Measurements from ENCODE around the gene RIOK2. TPM values are rescaled to one million over a fixed set of nuclear protein-coding genes. Genes with fewer than 3 reads are reported as not detected.
"Not testable (repeated sequence)": the region's sequence is repeated elsewhere in the genome, so short reads cannot be mapped to it uniquely, and the experiment has no call there.

RIOK2 gene
- polyA plus RNA-seq, 4 donors, result 41.2 to 51.2 (median 45.6) TPM

GRCh38 chr5:97171703-97172102 lies 11.3 kb downstream of the RIOK2 start:
- DNase-seq (ENCODE audit: low read depth in 4 of 4, low spot score in 3 of 4), result no peak

- no peak for DNase-seq (ENCODE audit: low read depth in 4 of 4, low spot score in 3 of 4)
These were observed 15.6 kb downstream of the RIOK2 start for GRCh38 chr5:97167435-97167834.

- no peak for DNase-seq (ENCODE audit: low read depth in 4 of 4, low spot score in 3 of 4)
These were observed 17.3 kb downstream of the RIOK2 start for GRCh38 chr5:97165726-97166125.

GRCh38 chr5:97164846-97165245 lies 18.2 kb downstream of the RIOK2 start:
- DNase-seq (ENCODE audit: low read depth in 4 of 4, low spot score in 3 of 4), result no peak

- DNase-seq (ENCODE audit: low read depth in 4 of 4, low spot score in 3 of 4), result no peak
These were observed 19.2 kb downstream of the RIOK2 start for GRCh38 chr5:97163790-97164285.

- no peak for DNase-seq (ENCODE audit: low read depth in 4 of 4, low spot score in 3 of 4)
These were observed 19.7 kb downstream of the RIOK2 start for GRCh38 chr5:97163360-97163764.

- DNase-seq (ENCODE audit: low read depth in 4 of 4, low spot score in 3 of 4), result peak; percentile 63 to 73 (median 67)
These were observed 21.0 kb downstream of the RIOK2 start for GRCh38 chr5:97162045-97162444.

GRCh38 chr5:97157689-97158088 lies 25.4 kb downstream of the RIOK2 start:
- no peak for DNase-seq (ENCODE audit: low read depth in 4 of 4, low spot score in 3 of 4)

- DNase-seq (ENCODE audit: low read depth in 4 of 4, low spot score in 3 of 4), result no peak
These were observed 31.7 kb downstream of the RIOK2 start for GRCh38 chr5:97151370-97151769.

- DNase-seq (ENCODE audit: low read depth in 4 of 4, low spot score in 3 of 4), result no peak
These were observed 32.6 kb downstream of the RIOK2 start for GRCh38 chr5:97150401-97150800.

GRCh38 chr5:97149709-97150108 lies 33.3 kb downstream of the RIOK2 start:
- DNase-seq (ENCODE audit: low read depth in 4 of 4, low spot score in 3 of 4), result no peak

GRCh38 chr5:97148288-97148687 lies 34.8 kb downstream of the RIOK2 start:
- DNase-seq (ENCODE audit: low read depth in 4 of 4, low spot score in 3 of 4), result no peak

GRCh38 chr5:97143704-97144103 lies 39.3 kb downstream of the RIOK2 start:
- DNase-seq (ENCODE audit: low read depth in 4 of 4, low spot score in 3 of 4), result no peak

- DNase-seq (ENCODE audit: low read depth in 4 of 4, low spot score in 3 of 4), result peak; percentile 38 to 47 (median 44)
These were observed 40.4 kb downstream of the RIOK2 start, which contains the start of gene LIX1 for GRCh38 chr5:97142521-97143254. TSS of gene LIX1 (minus strand) at chr5:97142611. CDS start at chr5:97142576, 35 bp downstream.

GRCh38 chr5:97141539-97141938 lies 41.5 kb downstream of the RIOK2 start:
- no peak for DNase-seq (ENCODE audit: low read depth in 4 of 4, low spot score in 3 of 4)

GRCh38 chr5:97141031-97141430 lies 42.0 kb downstream of the RIOK2 start:
- DNase-seq (ENCODE audit: low read depth in 4 of 4, low spot score in 3 of 4), result no peak

GRCh38 chr5:97140250-97140649 lies 42.8 kb downstream of the RIOK2 start:
- not testable (repeated sequence) for DNase-seq (ENCODE audit: low read depth in 4 of 4, low spot score in 3 of 4)

GRCh38 chr5:97136475-97136874 lies 46.6 kb downstream of the RIOK2 start:
- DNase-seq (ENCODE audit: low read depth in 4 of 4, low spot score in 3 of 4), result no peak

GRCh38 chr5:97135868-97136267 lies 47.2 kb downstream of the RIOK2 start:
- no peak for DNase-seq (ENCODE audit: low read depth in 4 of 4, low spot score in 3 of 4)

- no peak for DNase-seq (ENCODE audit: low read depth in 4 of 4, low spot score in 3 of 4)
These were observed 48.4 kb downstream of the RIOK2 start for GRCh38 chr5:97134634-97135033.

- DNase-seq (ENCODE audit: low read depth in 4 of 4, low spot score in 3 of 4), result no peak
These were observed 49.9 kb downstream of the RIOK2 start for GRCh38 chr5:97133101-97133500.

- no peak for DNase-seq (ENCODE audit: low read depth in 4 of 4, low spot score in 3 of 4)
These were observed 51.1 kb downstream of the RIOK2 start for GRCh38 chr5:97131921-97132320.
